Panc1 (cell line): ENCODE data around the gene ACTR8. TPM values are rescaled to one million over a fixed set of nuclear protein-coding genes. Genes with fewer than 3 reads are reported as not detected.

Experiments used
- ATAC-seq: fragments of 200-7000 bp; cut with Tn5 transposase; 2 replicates; pipeline ENCODE4 v1.9.1; 2020; ENCODE audit warnings: mild to moderate bottlenecking, moderate library complexity
- BruUV-seq: library from RNA; stranded (reverse); fragments of 400-500 nt; replicated peaks from 2 replicates; lab custom pipeline; 2021; lab: Mats Ljungman, UMichigan
- CTCF ChIA-PET: fragments of 300-600 bp; sonication (Branson Sonifier 250); formaldehyde crosslinking; loops from one replicate; lab custom pipeline; 2022; ENCODE audit warnings: antibody characterized with exemption; lab: Charles Lee
- POLR2A ChIA-PET: fragments of 300-600 bp; sonication (Branson Sonifier 250); formaldehyde crosslinking; loops from one replicate; lab custom pipeline; 2022; ENCODE audit warnings: antibody characterized with exemption; lab: Charles Lee
- DNase-seq: peaks from one replicate; pipeline ENCODE4 v3.0.0-alpha.2; 2010; ENCODE audit warnings: low read depth, low spot score
- H3K27ac ChIP-seq: 2 replicates; pipeline ENCODE4 v1.5.1; 2011; ENCODE audit warnings: mild to moderate bottlenecking, low read length, inconsistent platforms
- H3K27me3 ChIP-seq: fragments of 200-500 bp; sonication (Bioruptor generic); 2 replicates; pipeline ENCODE4 v1.6.0; 2014; ENCODE audit warnings: low read length, inconsistent platforms; ENCODE audit not compliant: control insufficient read depth, insufficient read depth
- H3K36me3 ChIP-seq: fragments of 200-500 bp; sonication (Bioruptor generic); 2 replicates; pipeline ENCODE4 v1.5.1; 2014; ENCODE audit warnings: inconsistent platforms, mild to moderate bottlenecking, low read length, moderate library complexity; ENCODE audit not compliant: control insufficient read depth, insufficient read depth
- H3K4me1 ChIP-seq: 2 replicates; pipeline ENCODE4 v1.5.1; 2011; ENCODE audit warnings: inconsistent platforms, mild to moderate bottlenecking, low read length, moderate library complexity; ENCODE audit not compliant: control insufficient read depth, insufficient read depth
- H3K4me3 ChIP-seq, 2 experiments: 2 replicates each; pipeline ENCODE4 v1.5.1; 2011 to 2012; ENCODE audit warnings: low read depth in 2 of 2, low read length in 2 of 2, mild to moderate bottlenecking in 2 of 2, inconsistent platforms in 1 of 2, moderate library complexity in 1 of 2
- H3K9me3 ChIP-seq: fragments of 200-500 bp; sonication (Bioruptor generic); 2 replicates; pipeline ENCODE4 v1.5.1; 2014; ENCODE audit warnings: low read depth, mild to moderate bottlenecking, inconsistent platforms, low read length, moderate library complexity; ENCODE audit not compliant: control insufficient read depth, insufficient read depth
- CTCF ChIP-seq: fragments of 450-650 bp; IDR thresholded peaks from 2 replicates; pipeline ENCODE4 v1.5.1; 2017; ENCODE audit warnings: mild to moderate bottlenecking
- POLR2AphosphoS5 ChIP-seq: IDR thresholded peaks from 2 replicates; pipeline ENCODE4 v1.6.1; 2012; ENCODE audit warnings: mild to moderate bottlenecking, low read depth, low read length, moderate library complexity
- SIN3A ChIP-seq: IDR thresholded peaks from 2 replicates; pipeline ENCODE4 v1.6.1; 2012; ENCODE audit warnings: low read depth, mild to moderate bottlenecking, low read length, moderate library complexity, borderline replicate concordance; ENCODE audit not compliant: insufficient read depth
- TCF7L2 ChIP-seq: IDR thresholded peaks from 2 replicates; pipeline ENCODE4 v1.6.1; 2011; ENCODE audit warnings: mild to moderate bottlenecking, low read depth, low read length, inconsistent platforms
- in situ Hi-C: cut with HindIII; loops from 2 replicates; pipeline ENCODE4 v1.10.0; 2016; ENCODE audit warnings: low sequenced_read_pairs, low pct_unique_long_range_greater_than_20kb
- intact Hi-C: fragments of 100-400 bp; cut with micrococcal nuclease; formaldehyde crosslinking; loops from one replicate; pipeline ENCODE4 v1.10.0; 2022; ENCODE audit not compliant: unreplicated experiment
- total RNA-seq: library from RNA; stranded (reverse); gene quantifications from one replicate; pipeline ENCODE4 v1.2.1, GENCODE V29; 2021; ENCODE audit not compliant: unreplicated experiment
- TF ChIP-seq, protein P1 (sequence below), 2 experiments: IDR thresholded peaks; 2 replicates each; pipeline ENCODE4 v1.6.1; 2011 to 2012; ENCODE audit warnings: low read depth in 2 of 2, control low read depth in 1 of 2, low read length in 1 of 2, mild to moderate bottlenecking in 1 of 2, moderate library complexity in 1 of 2; ENCODE audit not compliant: insufficient read depth in 1 of 2

The ACTR8 gene
- total RNA-seq, 1 experiment from 2014 or later, result 26.2 TPM

- Histone ChIP-seq H3K4me1 (no peaks in the 10 kb centered on the region), H3K27me3 (no peaks in the 10 kb centered on the region), H3K27ac (no peak overlapping the region), H3K36me3 (peaks cover 8% of the 10 kb centered on the region; the same call in 1 of the 2 replicates), H3K4me3 (no peak overlapping the region), H3K9me3 (no peaks in the 10 kb centered on the region)
- no TSS peak for BruUV-seq
- intact Hi-C loops, result no loop called here
- POLR2A ChIA-PET, result no interaction called here
- TF ChIP-seq CTCF, result no peak
- TF ChIP-seq, protein P1, sequence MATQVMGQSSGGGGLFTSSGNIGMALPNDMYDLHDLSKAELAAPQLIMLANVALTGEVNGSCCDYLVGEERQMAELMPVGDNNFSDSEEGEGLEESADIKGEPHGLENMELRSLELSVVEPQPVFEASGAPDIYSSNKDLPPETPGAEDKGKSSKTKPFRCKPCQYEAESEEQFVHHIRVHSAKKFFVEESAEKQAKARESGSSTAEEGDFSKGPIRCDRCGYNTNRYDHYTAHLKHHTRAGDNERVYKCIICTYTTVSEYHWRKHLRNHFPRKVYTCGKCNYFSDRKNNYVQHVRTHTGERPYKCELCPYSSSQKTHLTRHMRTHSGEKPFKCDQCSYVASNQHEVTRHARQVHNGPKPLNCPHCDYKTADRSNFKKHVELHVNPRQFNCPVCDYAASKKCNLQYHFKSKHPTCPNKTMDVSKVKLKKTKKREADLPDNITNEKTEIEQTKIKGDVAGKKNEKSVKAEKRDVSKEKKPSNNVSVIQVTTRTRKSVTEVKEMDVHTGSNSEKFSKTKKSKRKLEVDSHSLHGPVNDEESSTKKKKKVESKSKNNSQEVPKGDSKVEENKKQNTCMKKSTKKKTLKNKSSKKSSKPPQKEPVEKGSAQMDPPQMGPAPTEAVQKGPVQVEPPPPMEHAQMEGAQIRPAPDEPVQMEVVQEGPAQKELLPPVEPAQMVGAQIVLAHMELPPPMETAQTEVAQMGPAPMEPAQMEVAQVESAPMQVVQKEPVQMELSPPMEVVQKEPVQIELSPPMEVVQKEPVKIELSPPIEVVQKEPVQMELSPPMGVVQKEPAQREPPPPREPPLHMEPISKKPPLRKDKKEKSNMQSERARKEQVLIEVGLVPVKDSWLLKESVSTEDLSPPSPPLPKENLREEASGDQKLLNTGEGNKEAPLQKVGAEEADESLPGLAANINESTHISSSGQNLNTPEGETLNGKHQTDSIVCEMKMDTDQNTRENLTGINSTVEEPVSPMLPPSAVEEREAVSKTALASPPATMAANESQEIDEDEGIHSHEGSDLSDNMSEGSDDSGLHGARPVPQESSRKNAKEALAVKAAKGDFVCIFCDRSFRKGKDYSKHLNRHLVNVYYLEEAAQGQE (IDR thresholded peaks at IDR 0.05; ENCODE audit: insufficient read depth in 1 of 2, low read depth in 2 of 2, low read length in 1 of 2), result no peak
- TF ChIP-seq POLR2AphosphoS5, result no peak
- no peak for ATAC-seq
- in situ Hi-C loops, result no loop called here
- CTCF ChIA-PET, result no interaction called here
- no peak for DNase-seq
These were observed 21.8 kb downstream of the ACTR8 start for GRCh38 chr3:53860196-53860595.

- in situ Hi-C loops (no loop called here), intact Hi-C loops (no loop called here)
- Histone ChIP-seq H3K27me3 (no peaks in the 10 kb centered on the region), H3K4me1 (no peaks in the 10 kb centered on the region), H3K4me3 (no peak overlapping the region), H3K36me3 (peaks cover 8% of the 10 kb centered on the region; the same call in 1 of the 2 replicates), H3K27ac (no peak overlapping the region), H3K9me3 (no peaks in the 10 kb centered on the region)
- DNase-seq (no peak), ATAC-seq (no peak)
- ChIA-PET POLR2A (no interaction called here), CTCF (no interaction called here)
- no peak for TF ChIP-seq TCF7L2
- TF ChIP-seq SIN3A, result no peak
- TF ChIP-seq, protein P1 (IDR thresholded peaks at IDR 0.05; ENCODE audit: insufficient read depth in 1 of 2, low read depth in 2 of 2, low read length in 1 of 2), result no peak
- no peak for TF ChIP-seq POLR2AphosphoS5
- BruUV-seq, result no TSS peak
These were observed 22.8 kb downstream of the ACTR8 start for GRCh38 chr3:53859178-53859577.
